T-helper 1 cell treated with Interleukin-12 subunit alpha and Interleukin-12 subunit beta and Interleukin-4 antibody, amounts not matched to agents 30 μg/mL and 1 μg/mL, for 36 hours (primary cell): ENCODE data around the gene SLC9C2.
A peak's percentile ranks its signal among the peaks of the same experiment; 100 is the strongest.

ENCODE experiments used
- H3K27ac Mint-ChIP-seq: one replicate; pipeline ENCODE4 v1.8.0; 2021; ENCODE audit warnings: mild to moderate bottlenecking, mixed read lengths
- H3K27me3 Mint-ChIP-seq: one replicate; pipeline ENCODE4 v1.8.0; 2021; ENCODE audit warnings: low read depth, mixed read lengths
- H3K36me3 Mint-ChIP-seq: one replicate; pipeline ENCODE4 v1.8.0; 2021; ENCODE audit warnings: low read depth, mixed read lengths
- H3K4me1 Mint-ChIP-seq: one replicate; pipeline ENCODE4 v1.8.0; 2021; ENCODE audit warnings: low read depth, mixed read lengths
- H3K4me3 Mint-ChIP-seq: one replicate; pipeline ENCODE4 v1.8.0; 2021; ENCODE audit warnings: mild to moderate bottlenecking, moderate library complexity, mixed read lengths
- H3K9me3 Mint-ChIP-seq: one replicate; pipeline ENCODE4 v1.8.0; 2021; ENCODE audit warnings: mixed read lengths

The SLC9C2 gene

GRCh38 chr1:173560285-173560880, 42.5 kb downstream of the SLC9C2 start:
- Mint-ChIP-seq H3K36me3 (no peaks in the 10 kb centered on the region), H3K27me3 (peaks cover 9% of the 10 kb centered on the region), H3K27ac (no peak overlapping the region), H3K4me1 (peaks cover 4% of the 10 kb centered on the region), H3K9me3 (peaks cover 9% of the 10 kb centered on the region), H3K4me3 (no peak overlapping the region)

DNA sequence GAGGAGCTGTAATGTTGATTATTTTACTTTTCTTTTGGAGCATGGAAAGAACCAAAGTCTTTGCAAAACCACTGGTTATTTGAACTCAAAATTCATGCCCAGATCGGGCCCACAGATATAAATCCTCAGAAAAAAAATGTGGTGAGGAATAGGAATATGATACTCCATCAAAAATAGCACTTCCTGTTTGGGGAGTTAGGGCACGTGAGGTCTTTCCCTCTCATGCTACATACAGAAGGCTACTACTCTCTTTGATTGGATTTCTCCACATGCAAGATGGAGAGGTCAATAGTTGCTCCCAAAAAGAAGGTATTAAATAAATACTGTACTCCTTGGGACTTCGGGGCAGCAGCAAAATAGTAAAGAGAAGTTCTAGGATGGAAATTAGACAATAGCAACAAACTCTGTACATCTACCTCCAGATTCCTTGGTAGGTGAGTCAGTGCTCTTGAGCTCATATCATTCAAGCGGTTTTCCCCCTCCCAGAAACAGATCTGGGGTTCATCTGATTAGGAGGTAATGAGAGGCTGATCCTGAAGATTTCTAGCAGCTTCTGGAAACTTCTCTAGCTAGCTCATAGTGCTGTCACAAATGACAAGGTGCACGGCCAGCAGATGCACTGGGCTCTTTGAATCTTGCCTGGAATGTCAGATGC, 47.1 kb downstream of the SLC9C2 start:
- H3K9me3 Mint-ChIP-seq: peaks cover 3% of the 10 kb centered on the region
- H3K27me3 Mint-ChIP-seq: no peaks in the 10 kb centered on the region
- H3K36me3 Mint-ChIP-seq: peaks cover 2% of the 10 kb centered on the region
- H3K4me1 Mint-ChIP-seq: peaks cover 24% of the 10 kb centered on the region
- no peak overlapping the region for H3K27ac Mint-ChIP-seq
- H3K4me3 Mint-ChIP-seq: no peak overlapping the region

DNA sequence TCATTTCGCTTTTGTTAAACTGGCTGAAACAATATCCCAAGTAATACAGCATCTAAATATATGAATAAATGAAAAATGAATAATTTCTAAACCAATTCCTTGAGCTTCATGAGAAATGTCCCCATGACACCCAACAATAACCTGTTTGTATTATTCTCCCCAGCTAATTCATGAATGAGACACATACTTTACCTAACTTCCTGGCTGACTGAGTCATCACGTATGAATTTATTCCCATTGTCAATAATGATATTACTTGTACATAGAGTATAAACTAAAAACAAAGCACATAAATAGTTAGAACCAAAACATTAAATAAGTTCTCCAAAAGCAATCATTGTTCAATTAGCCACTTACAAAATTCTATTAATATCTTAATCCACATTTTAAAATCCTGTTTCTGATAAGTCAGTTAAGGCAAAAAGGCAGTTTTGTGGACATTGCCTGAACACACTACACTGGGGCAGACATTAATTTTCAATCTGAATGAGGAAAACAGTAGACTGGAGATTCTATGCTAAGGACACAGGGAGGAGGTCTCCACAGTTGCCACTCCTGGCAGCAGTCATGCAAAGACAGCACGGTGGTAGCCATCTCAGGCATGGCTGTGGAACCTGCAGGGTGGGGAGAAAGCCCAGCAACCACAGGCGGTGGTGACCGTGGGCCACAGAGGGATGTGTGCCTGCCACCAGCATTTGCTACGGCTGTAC, 48.2 kb downstream of the SLC9C2 start:
- Mint-ChIP-seq H3K4me1 (peaks cover 29% of the 10 kb centered on the region), H3K27ac (no peak overlapping the region), H3K9me3 (peaks cover 3% of the 10 kb centered on the region), H3K36me3 (peaks cover 2% of the 10 kb centered on the region), H3K4me3 (no peak overlapping the region), H3K27me3 (no peaks in the 10 kb centered on the region)

- Mint-ChIP-seq H3K27ac (no peak overlapping the region), H3K4me1 (peaks cover 33% of the 10 kb centered on the region), H3K4me3 (no peak overlapping the region), H3K27me3 (no peaks in the 10 kb centered on the region), H3K9me3 (peaks cover 3% of the 10 kb centered on the region), H3K36me3 (peaks cover 2% of the 10 kb centered on the region)
These were observed 48.8 kb downstream of the SLC9C2 start for GRCh38 chr1:173554089-173554488.

GRCh38 chr1:173553312-173553711, 49.6 kb downstream of the SLC9C2 start:
- Mint-ChIP-seq H3K9me3 (peaks cover 3% of the 10 kb centered on the region), H3K4me3 (no peak overlapping the region), H3K27me3 (no peaks in the 10 kb centered on the region), H3K36me3 (peaks cover 2% of the 10 kb centered on the region), H3K27ac (no peak overlapping the region), H3K4me1 (peaks cover 32% of the 10 kb centered on the region)

DNA sequence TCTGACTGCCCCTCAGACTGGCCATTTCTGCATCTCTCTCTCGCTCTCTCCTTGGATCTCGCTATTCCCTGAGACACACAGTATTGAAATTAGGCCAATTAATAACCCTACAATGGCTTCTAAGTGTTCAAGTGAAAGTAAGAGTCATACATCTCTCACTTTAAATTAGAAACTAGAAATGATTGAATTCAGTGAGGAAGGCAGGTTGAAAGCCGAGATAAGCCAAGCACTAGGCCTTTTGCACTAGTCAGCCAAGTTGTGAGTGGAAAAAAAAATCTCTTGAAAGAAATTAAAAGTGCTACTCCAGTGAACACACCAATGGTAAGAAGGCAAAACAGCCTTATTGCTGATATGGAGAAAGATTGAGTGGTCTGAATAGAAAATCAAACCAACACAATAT, 51.2 kb downstream of the SLC9C2 start:
- Mint-ChIP-seq H3K36me3 (peaks cover 2% of the 10 kb centered on the region), H3K9me3 (peaks cover 3% of the 10 kb centered on the region), H3K27ac (no peak overlapping the region), H3K4me1 (peaks cover 29% of the 10 kb centered on the region), H3K4me3 (peak overlapping the region; percentile 47), H3K27me3 (no peaks in the 10 kb centered on the region)

- Mint-ChIP-seq H3K4me1 (peaks cover 29% of the 10 kb centered on the region), H3K27me3 (no peaks in the 10 kb centered on the region), H3K27ac (peak overlapping the region; percentile 15), H3K36me3 (peaks cover 2% of the 10 kb centered on the region), H3K4me3 (no peak overlapping the region), H3K9me3 (peaks cover 3% of the 10 kb centered on the region)
These were observed 53.1 kb downstream of the SLC9C2 start for GRCh38 chr1:173549813-173550212.

DNA sequence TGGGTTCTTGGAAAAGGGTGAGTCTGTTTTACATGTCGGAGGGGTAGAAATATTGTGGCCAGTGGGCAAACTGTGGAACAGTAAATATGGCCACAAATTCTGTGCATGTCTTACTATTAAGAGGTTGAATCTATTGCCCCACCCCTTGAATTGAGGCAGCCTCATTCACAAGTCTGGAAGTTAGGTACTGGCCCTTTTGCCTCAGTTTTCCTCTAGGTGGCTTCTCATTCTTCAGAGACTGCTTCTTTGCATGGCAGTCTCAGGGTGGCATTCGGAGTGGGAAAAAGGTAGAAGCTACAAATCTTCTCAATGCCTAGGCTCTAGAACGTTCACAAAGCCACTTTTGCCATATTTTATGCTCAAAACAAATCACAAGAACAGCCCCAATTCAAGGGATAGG, 57.2 kb downstream of the SLC9C2 start:
- Mint-ChIP-seq H3K9me3 (peaks cover 11% of the 10 kb centered on the region), H3K27ac (no peak overlapping the region), H3K4me3 (no peak overlapping the region), H3K4me1 (peaks cover 9% of the 10 kb centered on the region), H3K27me3 (peaks cover 13% of the 10 kb centered on the region), H3K36me3 (no peaks in the 10 kb centered on the region)

- Mint-ChIP-seq H3K4me3 (no peak overlapping the region), H3K9me3 (no peaks in the 10 kb centered on the region), H3K27me3 (peaks cover 7% of the 10 kb centered on the region), H3K27ac (no peak overlapping the region), H3K4me1 (peaks cover 6% of the 10 kb centered on the region), H3K36me3 (no peaks in the 10 kb centered on the region)
These were observed 66.6 kb downstream of the SLC9C2 start for GRCh38 chr1:173536223-173536622.

DNA sequence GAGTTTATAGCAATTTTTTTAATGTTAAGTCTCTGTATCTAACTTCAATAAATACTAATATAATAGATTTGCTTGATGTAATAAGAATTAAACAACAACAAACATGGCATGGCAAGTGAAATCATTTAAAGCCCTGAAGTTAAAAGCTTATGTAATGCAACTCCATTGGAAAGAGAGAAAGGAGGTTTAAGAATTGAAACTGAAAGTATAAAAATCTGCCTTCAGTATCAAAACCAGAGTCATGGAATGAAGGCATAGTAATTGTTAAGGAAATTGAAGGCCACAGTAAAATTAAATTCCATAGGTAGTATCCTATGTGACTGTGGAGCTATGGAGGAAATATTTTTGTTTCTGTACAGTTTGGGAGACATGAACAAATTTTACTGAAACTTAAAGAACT, 70.6 kb downstream of the SLC9C2 start:
- Mint-ChIP-seq H3K27me3 (peaks cover 3% of the 10 kb centered on the region), H3K4me3 (peak overlapping the region; percentile 1), H3K36me3 (no peaks in the 10 kb centered on the region), H3K9me3 (no peaks in the 10 kb centered on the region), H3K27ac (no peak overlapping the region), H3K4me1 (peaks cover 6% of the 10 kb centered on the region)

DNA sequence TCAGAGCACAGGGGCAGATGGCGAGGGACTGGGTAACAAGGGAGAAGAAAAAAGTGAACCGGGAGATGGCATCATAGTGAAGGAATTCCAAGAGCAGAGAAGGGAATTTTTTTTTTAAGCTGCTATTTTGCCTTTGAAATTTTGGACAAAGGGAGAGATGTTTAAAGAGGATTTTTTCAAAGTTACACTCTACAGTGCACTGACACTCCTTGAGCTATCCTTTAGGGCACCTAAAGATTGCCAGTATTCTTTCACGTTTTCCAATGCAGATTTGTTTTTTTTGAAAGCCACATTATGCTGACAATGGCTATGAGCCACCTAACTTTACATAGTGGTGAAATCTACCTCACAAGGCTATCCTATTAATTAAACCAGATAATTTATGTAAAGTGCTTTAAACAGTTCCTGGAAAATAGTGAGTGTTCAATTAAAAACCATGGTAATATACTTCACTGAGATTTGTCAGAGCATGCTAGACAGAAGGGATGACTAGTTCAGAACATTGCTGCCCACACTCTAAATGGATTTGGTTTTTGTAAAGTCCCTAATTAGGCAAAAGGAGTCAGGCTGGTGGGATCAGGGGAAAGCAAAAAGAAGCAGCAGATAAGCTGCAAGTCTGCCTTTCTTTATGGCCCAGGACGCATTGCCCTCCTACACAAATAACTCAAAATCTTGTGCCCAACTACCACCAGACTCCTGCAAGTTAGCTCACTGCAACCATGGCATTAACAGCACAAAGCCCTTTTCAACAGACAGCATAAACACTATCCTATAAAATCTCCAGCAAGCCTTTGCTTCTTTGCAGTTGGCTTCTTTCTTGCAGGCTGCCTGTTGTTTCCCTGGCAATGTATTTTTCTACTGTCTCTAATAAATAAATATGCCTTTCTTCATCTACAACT, 71.8 kb downstream of the SLC9C2 start:
- Mint-ChIP-seq H3K27ac (no peak overlapping the region), H3K36me3 (no peaks in the 10 kb centered on the region), H3K27me3 (peaks cover 3% of the 10 kb centered on the region), H3K4me3 (no peak overlapping the region), H3K9me3 (no peaks in the 10 kb centered on the region), H3K4me1 (peaks cover 6% of the 10 kb centered on the region)

DNA sequence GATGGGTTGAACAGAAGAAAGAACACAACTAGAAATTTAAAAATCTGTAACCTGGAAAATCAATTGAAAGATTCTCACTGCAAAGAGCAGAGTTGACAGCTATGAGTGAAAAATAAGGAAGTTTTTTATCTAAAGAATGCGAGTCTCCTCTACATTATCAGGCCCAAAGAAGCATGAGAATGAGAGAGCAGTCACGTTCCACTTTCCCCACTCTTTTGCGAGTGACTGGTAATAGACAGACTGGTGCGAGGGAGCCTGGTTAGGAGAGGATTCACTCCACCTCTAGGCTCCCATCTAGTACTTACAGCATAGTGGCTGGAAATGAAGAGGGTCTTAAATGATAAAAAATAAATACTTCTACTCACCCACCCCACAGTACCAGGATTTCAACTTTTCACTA, 73.8 kb downstream of the SLC9C2 start:
- H3K27me3 Mint-ChIP-seq: peaks cover 3% of the 10 kb centered on the region
- peaks cover 6% of the 10 kb centered on the region for H3K4me1 Mint-ChIP-seq
- no peak overlapping the region for H3K4me3 Mint-ChIP-seq
- H3K36me3 Mint-ChIP-seq: no peaks in the 10 kb centered on the region
- H3K27ac Mint-ChIP-seq: no peak overlapping the region
- H3K9me3 Mint-ChIP-seq: no peaks in the 10 kb centered on the region

GRCh38 chr1:173527151-173527826, 75.6 kb downstream of the SLC9C2 start:
- Mint-ChIP-seq H3K27ac (no peak overlapping the region), H3K4me3 (no peak overlapping the region), H3K36me3 (no peaks in the 10 kb centered on the region), H3K27me3 (peaks cover 3% of the 10 kb centered on the region), H3K4me1 (peaks cover 5% of the 10 kb centered on the region), H3K9me3 (no peaks in the 10 kb centered on the region)

DNA sequence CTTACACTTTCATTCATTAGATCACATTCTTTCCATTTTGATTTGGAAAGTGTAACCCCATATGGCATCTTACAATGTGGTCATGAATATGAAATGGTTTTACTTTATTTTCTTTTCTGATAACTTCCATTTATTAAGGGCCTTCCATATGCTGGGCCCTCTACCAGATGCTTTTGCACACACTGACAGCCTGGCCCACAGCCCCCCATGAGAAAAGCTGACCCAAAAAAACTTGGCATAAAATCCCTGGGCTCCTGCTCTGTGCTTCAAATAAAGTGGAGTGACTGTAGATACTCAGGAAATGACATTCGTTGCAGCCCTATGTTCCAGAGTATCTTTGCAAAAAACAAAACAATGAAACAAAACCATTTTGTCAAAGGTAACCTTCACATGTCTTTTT, 76.9 kb downstream of the SLC9C2 start:
- H3K36me3 Mint-ChIP-seq: no peaks in the 10 kb centered on the region
- no peak overlapping the region for H3K27ac Mint-ChIP-seq
- no peaks in the 10 kb centered on the region for H3K4me1 Mint-ChIP-seq
- no peaks in the 10 kb centered on the region for H3K9me3 Mint-ChIP-seq
- no peak overlapping the region for H3K4me3 Mint-ChIP-seq
- H3K27me3 Mint-ChIP-seq: peaks cover 3% of the 10 kb centered on the region
